ENCODE data around the gene TMEM129.

- TF ChIP-seq CTCF (IDR thresholded peaks at IDR 0.05) (no peak), POLR2AphosphoS5 (IDR thresholded peaks at IDR 0.05) (no peak), POLR2A (IDR thresholded peaks at IDR 0.05) (no peak)
Observed at GRCh38 chr4:1759170-1759817, 38.2 kb upstream of the TMEM129 start.
